Uterus (tissue), 4 donors: ENCODE data around the gene TDP1. TPM values are rescaled to one million over a fixed set of nuclear protein-coding genes. Genes with fewer than 3 reads are reported as not detected.

Experiments
- DNase-seq, 2 donors: peaks; one replicate each; pipeline ENCODE4 v3.0.0-alpha.2; 2019 to 2020
- H3K27ac ChIP-seq, 2 donors: fragments of 200-600 bp; sonication (generic); 1 replicate in 1 of 2; 2 replicates in 1 of 2; pipeline ENCODE4 v1.5.1; 2016 to 2018
- H3K27me3 ChIP-seq, 2 donors: fragments of 200-600 bp; sonication (generic); one replicate each; pipeline ENCODE4 v1.5.1; 2018 to 2019; ENCODE audit warnings: control low read depth in 1 of 2
- H3K36me3 ChIP-seq, 2 donors: fragments of 200-600 bp; sonication (generic); one replicate each; pipeline ENCODE4 v1.5.1; 2019; ENCODE audit warnings: control low read depth in 1 of 2
- H3K4me1 ChIP-seq, 2 donors: fragments of 200-600 bp; sonication (generic); one replicate each; pipeline ENCODE4 v1.5.1; 2018 to 2019; ENCODE audit warnings: control low read depth in 1 of 2
- H3K4me3 ChIP-seq, 2 donors: fragments of 200-600 bp; sonication (generic); 1 replicate in 1 of 2; 2 replicates in 1 of 2; pipeline ENCODE4 v1.5.1; 2018 to 2019; ENCODE audit warnings: mild to moderate bottlenecking in 1 of 2
- H3K9me3 ChIP-seq, 2 donors: fragments of 200-600 bp; sonication (generic); one replicate each; pipeline ENCODE4 v1.5.1; 2019; ENCODE audit warnings: control low read depth in 1 of 2
- POLR2A ChIP-seq, 2 donors: fragments of 450-650 bp; IDR thresholded peaks; one replicate each; pipeline ENCODE4 v1.6.1; 2016; ENCODE audit warnings: antibody characterized with exemption in 2 of 2, mild to moderate bottlenecking in 1 of 2, moderate library complexity in 1 of 2
- intact Hi-C: fragments of 100-400 bp; cut with DNase I; formaldehyde crosslinking; loops from one replicate; pipeline ENCODE4 v1.15.1; 2023; ENCODE audit warnings: low total_unique reads
- total RNA-seq, 4 donors: library from RNA; depleted of rRNA in 3 of 4; stranded (reverse); fragments of >200 nt in 3 of 4; gene quantifications; one replicate each; pipeline versions ENCODE4 v1.1.0 to v1.2.4, GENCODE V29; 2014 to 2023
- TF ChIP-seq, protein P1 (sequence below), 4 experiments: fragments of 200-600 bp in 2 of 4; fragments of 450-650 bp in 2 of 4; sonication (generic) in 2 of 4; IDR thresholded peaks; one replicate each; pipeline ENCODE4 v1.5.1; 2016 to 2019; ENCODE audit warnings: antibody characterized with exemption in 4 of 4, mild to moderate bottlenecking in 2 of 4, moderate library complexity in 1 of 4
- donor health status: DM: yes; HTN: yes; CAD: no.

TDP1 gene
- total RNA-seq, 4 donors from 2014 or later: 1.3 to 30.8 (median 9.8) TPM

DNA sequence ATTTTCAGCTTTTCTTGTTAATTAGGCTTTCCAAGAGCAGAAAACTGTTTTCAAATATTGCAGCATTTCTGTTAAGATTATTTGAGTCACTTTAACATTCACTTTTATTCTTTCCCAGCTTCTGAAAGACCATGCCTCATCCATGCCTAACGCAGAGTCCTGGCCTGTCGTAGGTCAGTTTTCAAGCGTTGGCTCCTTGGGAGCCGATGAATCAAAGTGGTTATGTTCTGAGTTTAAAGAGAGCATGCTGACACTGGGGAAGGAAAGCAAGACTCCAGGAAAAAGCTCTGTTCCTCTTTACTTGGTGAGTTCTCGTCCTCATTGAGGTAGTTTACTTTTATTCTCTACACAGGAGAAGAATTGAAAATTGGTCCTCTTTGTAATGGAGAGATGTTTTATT lies 33.1 kb downstream of the TDP1 start:
- intact Hi-C loops: no loop called here
- H3K36me3 ChIP-seq: no peaks in the 10 kb centered on the region

DNA sequence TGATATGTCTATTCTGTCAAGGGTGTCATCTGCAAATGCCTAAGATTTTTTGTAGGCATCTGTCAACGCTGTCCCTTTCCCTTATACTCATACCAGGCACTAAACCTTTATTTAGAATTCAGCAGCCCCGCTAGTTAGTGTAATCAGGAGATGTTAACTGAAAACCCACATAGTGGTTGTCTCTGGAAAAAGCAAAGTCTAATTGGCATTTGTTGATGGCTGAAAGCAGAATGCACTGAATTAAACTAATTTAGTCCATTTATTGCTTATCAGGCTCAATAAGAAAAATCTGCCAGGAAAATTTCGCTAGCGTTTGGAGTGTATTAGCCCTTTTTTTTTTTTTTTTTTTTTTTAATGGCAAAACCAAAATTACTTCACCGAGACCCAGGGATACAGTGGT lies 34.5 kb downstream of the TDP1 start:
- no peaks in the 10 kb centered on the region for H3K36me3 ChIP-seq

More for the DNA sequence above, 33.1 kb downstream of the TDP1 start:
- DNase-seq: no peak
- Histone ChIP-seq H3K9me3 (no peaks in the 10 kb centered on the region), H3K4me1 (no peaks in the 10 kb centered on the region), H3K27me3 (no peaks in the 10 kb centered on the region), H3K4me3 (no peak overlapping the region), H3K27ac (no peak overlapping the region)
- no peak for TF ChIP-seq POLR2A (IDR thresholded peaks at IDR 0.05)
- TF ChIP-seq, protein P1, sequence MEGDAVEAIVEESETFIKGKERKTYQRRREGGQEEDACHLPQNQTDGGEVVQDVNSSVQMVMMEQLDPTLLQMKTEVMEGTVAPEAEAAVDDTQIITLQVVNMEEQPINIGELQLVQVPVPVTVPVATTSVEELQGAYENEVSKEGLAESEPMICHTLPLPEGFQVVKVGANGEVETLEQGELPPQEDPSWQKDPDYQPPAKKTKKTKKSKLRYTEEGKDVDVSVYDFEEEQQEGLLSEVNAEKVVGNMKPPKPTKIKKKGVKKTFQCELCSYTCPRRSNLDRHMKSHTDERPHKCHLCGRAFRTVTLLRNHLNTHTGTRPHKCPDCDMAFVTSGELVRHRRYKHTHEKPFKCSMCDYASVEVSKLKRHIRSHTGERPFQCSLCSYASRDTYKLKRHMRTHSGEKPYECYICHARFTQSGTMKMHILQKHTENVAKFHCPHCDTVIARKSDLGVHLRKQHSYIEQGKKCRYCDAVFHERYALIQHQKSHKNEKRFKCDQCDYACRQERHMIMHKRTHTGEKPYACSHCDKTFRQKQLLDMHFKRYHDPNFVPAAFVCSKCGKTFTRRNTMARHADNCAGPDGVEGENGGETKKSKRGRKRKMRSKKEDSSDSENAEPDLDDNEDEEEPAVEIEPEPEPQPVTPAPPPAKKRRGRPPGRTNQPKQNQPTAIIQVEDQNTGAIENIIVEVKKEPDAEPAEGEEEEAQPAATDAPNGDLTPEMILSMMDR (IDR thresholded peaks at IDR 0.05): no peak

GRCh38 chr14:89990623-89991275 lies 35.0 kb downstream of the TDP1 start:
- no peaks in the 10 kb centered on the region for H3K4me1 ChIP-seq
- no peak for TF ChIP-seq POLR2A (IDR thresholded peaks at IDR 0.05)
- TF ChIP-seq, protein P1 (IDR thresholded peaks at IDR 0.05): no peak
- DNase-seq: no peak
- H3K27ac ChIP-seq: no peak overlapping the region
- no peaks in the 10 kb centered on the region for H3K27me3 ChIP-seq
- no peak overlapping the region for H3K4me3 ChIP-seq
- no peaks in the 10 kb centered on the region for H3K36me3 ChIP-seq
- no peaks in the 10 kb centered on the region for H3K9me3 ChIP-seq
- intact Hi-C loops: no loop called here

More for the DNA sequence above, 34.5 kb downstream of the TDP1 start:
- H3K9me3 ChIP-seq: no peaks in the 10 kb centered on the region
- no peak overlapping the region for H3K27ac ChIP-seq
- H3K4me1 ChIP-seq: no peaks in the 10 kb centered on the region
- no peak overlapping the region for H3K4me3 ChIP-seq
- no peak for DNase-seq
- H3K27me3 ChIP-seq: no peaks in the 10 kb centered on the region
- intact Hi-C loops: no loop called here
- TF ChIP-seq, protein P1 (IDR thresholded peaks at IDR 0.05): no peak
- TF ChIP-seq POLR2A (IDR thresholded peaks at IDR 0.05): no peak

GRCh38 chr14:89992273-89992672 lies 36.5 kb downstream of the TDP1 start:
- Histone ChIP-seq H3K36me3 (no peaks in the 10 kb centered on the region), H3K4me1 (no peaks in the 10 kb centered on the region), H3K9me3 (no peaks in the 10 kb centered on the region), H3K27me3 (no peaks in the 10 kb centered on the region), H3K27ac (no peak overlapping the region), H3K4me3 (no peak overlapping the region)
- intact Hi-C loops: no loop called here
- TF ChIP-seq, protein P1 (IDR thresholded peaks at IDR 0.05): no peak
- no peak for TF ChIP-seq POLR2A (IDR thresholded peaks at IDR 0.05)
- no peak for DNase-seq

DNA sequence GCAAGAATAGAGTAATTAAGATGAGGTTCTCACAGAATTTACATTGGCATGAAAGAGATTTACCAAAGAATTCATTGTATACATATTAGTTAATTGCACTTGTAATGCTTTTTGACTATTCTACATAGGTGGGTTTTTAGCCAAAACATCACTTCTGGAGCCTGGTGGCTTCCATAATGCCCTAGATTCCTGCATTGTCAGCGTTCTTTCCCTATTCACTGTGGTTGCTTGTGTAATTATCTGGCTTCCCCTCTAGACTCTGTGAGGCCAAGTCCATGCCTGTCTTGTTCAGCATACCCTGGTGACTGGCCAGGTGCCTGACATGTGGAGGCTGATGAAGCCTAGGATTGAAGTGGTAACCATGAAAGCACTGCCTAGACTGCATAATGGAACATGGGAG lies 41.2 kb downstream of the TDP1 start:
- Histone ChIP-seq H3K4me3 (no peak overlapping the region), H3K27ac (no peak overlapping the region), H3K27me3 (no peaks in the 10 kb centered on the region), H3K9me3 (no peaks in the 10 kb centered on the region), H3K4me1 (no peaks in the 10 kb centered on the region), H3K36me3 (no peaks in the 10 kb centered on the region)
- intact Hi-C loops: no loop called here
- TF ChIP-seq, protein P1 (IDR thresholded peaks at IDR 0.05): no peak
- no peak for TF ChIP-seq POLR2A (IDR thresholded peaks at IDR 0.05)
- no peak for DNase-seq
